Right ventricle myocardium inferior (tissue), 1 donor: ENCODE measurements around the gene IL4I1. TPM values are rescaled to one million over a fixed set of nuclear protein-coding genes. Genes with fewer than 3 reads are reported as not detected.
"Not testable (repeated sequence)": the region's sequence is repeated elsewhere in the genome, so short reads cannot be mapped to it uniquely, and the experiment has no call there.

ENCODE experiments used
- ATAC-seq: fragments of 200-7000 bp; cut with Tn5 transposase; one replicate; pipeline ENCODE4 v1.9.1; 2020; ENCODE audit warnings: mild to moderate bottlenecking, moderate library complexity
- DNase-seq: peaks from one replicate; pipeline ENCODE4 v3.0.0; 2021; ENCODE audit errors: missing footprints
- intact Hi-C: fragments of 100-400 bp; cut with DNase I; formaldehyde crosslinking; loops from one replicate; pipeline ENCODE4 v1.11.0; 2022
- long read RNA-seq: library from polyadenylated mRNA; unstranded; transcript quantifications from one replicate; pipeline ENCODE4 v2.0.0, GENCODE V29; 2021
- total RNA-seq: library from RNA; stranded (reverse); fragmentation: NEBNext Ultra II Directional; extraction: Animal tissue kit (Norgen Biotek cat#: 25700); gene quantifications from one replicate; pipeline ENCODE4 v1.2.1, GENCODE V29; 2021
- donor health status: DM: no; HTN: yes; CAD: no; lungs with severe emphysema.

The IL4I1 gene
- 0.30 TPM for total RNA-seq
- long read RNA-seq, result 0 reads

- DNase-seq (no peak), ATAC-seq (no peak)
These were observed at the start of gene IL4I1 for GRCh38 chr19:49896863-49897621. Gene IL4I1, minus strand, starts transcription at chr19:49896887. Its CDS starts 727 bp downstream, at chr19:49896160.

GRCh38 chr19:49946415-49946814 lies 49.7 kb upstream of the IL4I1 start:
- ATAC-seq, result no peak
- intact Hi-C loops, result no loop called here
- DNase-seq, result no peak

More at GRCh38 chr19:49896863-49897621, at the start of gene IL4I1:
- intact Hi-C loops, result no loop called here

- DNase-seq, ATAC-seq: not testable (repeated sequence)
- intact Hi-C loops, result loop anchor here (2.0 kb wide), 1 partner anchor 36 kb away; no protein-coding TSS in a partner anchor
These were observed 47.9 kb upstream of the IL4I1 start for GRCh38 chr19:49944567-49944966.

- ATAC-seq (no peak), DNase-seq (no peak)
- intact Hi-C loops, result no loop called here
These were observed 43.8 kb upstream of the IL4I1 start for GRCh38 chr19:49940482-49940791.

- intact Hi-C loops, result no loop called here
- no peak for DNase-seq
- ATAC-seq, result no peak
These were observed 43.2 kb upstream of the IL4I1 start for GRCh38 chr19:49939721-49940481.

- intact Hi-C loops, result no loop called here
- no peak for DNase-seq
- ATAC-seq, result no peak
These were observed 42.0 kb upstream of the IL4I1 start for GRCh38 chr19:49938662-49939061.

- peak; percentile 90 for DNase-seq
- intact Hi-C loops, result loop anchor here (1.0 kb wide), 1 partner anchor 45 kb away; no protein-coding TSS in a partner anchor
These were observed 41.2 kb upstream of the IL4I1 start for GRCh38 chr19:49937750-49938381.

GRCh38 chr19:49936549-49936948 lies 39.9 kb upstream of the IL4I1 start:
- ATAC-seq (no peak), DNase-seq (no peak)
- intact Hi-C loops, result no loop called here

More at GRCh38 chr19:49937750-49938381, 41.2 kb upstream of the IL4I1 start:
- ATAC-seq, result peak; percentile 85

GRCh38 chr19:49933643-49934042 lies 37.0 kb upstream of the IL4I1 start:
- intact Hi-C loops, result no loop called here
- no peak for ATAC-seq
- DNase-seq, result no peak

GRCh38 chr19:49932731-49933131 lies 36.0 kb upstream of the IL4I1 start:
- intact Hi-C loops, result no loop called here
- ATAC-seq (no peak), DNase-seq (no peak)

- intact Hi-C loops, result no loop called here
These were observed 35.4 kb upstream of the IL4I1 start for GRCh38 chr19:49932041-49932451.

GRCh38 chr19:49931293-49932040 lies 34.8 kb upstream of the IL4I1 start:
- DNase-seq, result no peak
- no peak for ATAC-seq
- intact Hi-C loops, result no loop called here

More at GRCh38 chr19:49932041-49932451, 35.4 kb upstream of the IL4I1 start:
- ATAC-seq (no peak), DNase-seq (no peak)

GRCh38 chr19:49930483-49931011 lies 33.9 kb upstream of the IL4I1 start:
- no peak for ATAC-seq
- intact Hi-C loops, result no loop called here
- DNase-seq, result no peak

GRCh38 chr19:49929611-49930482 lies 33.2 kb upstream of the IL4I1 start:
- intact Hi-C loops, result no loop called here
- peak; percentile 93 for ATAC-seq
- DNase-seq, result peak; percentile 96

- intact Hi-C loops, result no loop called here
- peak; percentile 95 for DNase-seq
- ATAC-seq, result peak; percentile 81
These were observed 32.5 kb upstream of the IL4I1 start, which contains the start of the genes ATF5 and NUP62 for GRCh38 chr19:49929121-49929610. Gene ATF5, plus strand, starts transcription at chr19:49929205. Its CDS starts 1,646 bp downstream, at chr19:49930851. Gene NUP62, minus strand, starts transcription at chr19:49929504. Its CDS starts 19,697 bp downstream, at chr19:49909807.

GRCh38 chr19:49927526-49928264 lies 31.0 kb upstream of the IL4I1 start:
- intact Hi-C loops, result no loop called here
- ATAC-seq, result no peak

GRCh38 chr19:49926515-49926914 lies 29.8 kb upstream of the IL4I1 start:
- no peak for ATAC-seq
- intact Hi-C loops, result no loop called here

More at GRCh38 chr19:49927526-49928264, 31.0 kb upstream of the IL4I1 start:
- DNase-seq, result no peak

More at GRCh38 chr19:49926515-49926914, 29.8 kb upstream of the IL4I1 start:
- DNase-seq, result no peak
